ENCODE data around the gene CCDC88C. TPM values are rescaled to one million over a fixed set of nuclear protein-coding genes. Genes with fewer than 3 reads are reported as not detected.

Gene CCDC88C
- total RNA-seq, 1 donor from 2014 or later: 48.2 TPM

GRCh38 chr14:91348845-91349465, 68.7 kb downstream of the CCDC88C start:
- no peak overlapping the region for H3K4me3 Mint-ChIP-seq (ENCODE audit: unreplicated experiment)
- peak overlapping the region; percentile 38 for H3K27ac Mint-ChIP-seq (ENCODE audit: unreplicated experiment)
- peaks cover 34% of the 10 kb centered on the region for H3K4me1 Mint-ChIP-seq (ENCODE audit: unreplicated experiment)
- H3K36me3 Mint-ChIP-seq (ENCODE audit: low read depth, unreplicated experiment): peaks cover 2% of the 10 kb centered on the region
- no peak for DNase-seq (ENCODE audit: low spot score)
- H3K9me3 Mint-ChIP-seq (ENCODE audit: unreplicated experiment): no peaks in the 10 kb centered on the region
- TF ChIP-seq, protein P1, sequence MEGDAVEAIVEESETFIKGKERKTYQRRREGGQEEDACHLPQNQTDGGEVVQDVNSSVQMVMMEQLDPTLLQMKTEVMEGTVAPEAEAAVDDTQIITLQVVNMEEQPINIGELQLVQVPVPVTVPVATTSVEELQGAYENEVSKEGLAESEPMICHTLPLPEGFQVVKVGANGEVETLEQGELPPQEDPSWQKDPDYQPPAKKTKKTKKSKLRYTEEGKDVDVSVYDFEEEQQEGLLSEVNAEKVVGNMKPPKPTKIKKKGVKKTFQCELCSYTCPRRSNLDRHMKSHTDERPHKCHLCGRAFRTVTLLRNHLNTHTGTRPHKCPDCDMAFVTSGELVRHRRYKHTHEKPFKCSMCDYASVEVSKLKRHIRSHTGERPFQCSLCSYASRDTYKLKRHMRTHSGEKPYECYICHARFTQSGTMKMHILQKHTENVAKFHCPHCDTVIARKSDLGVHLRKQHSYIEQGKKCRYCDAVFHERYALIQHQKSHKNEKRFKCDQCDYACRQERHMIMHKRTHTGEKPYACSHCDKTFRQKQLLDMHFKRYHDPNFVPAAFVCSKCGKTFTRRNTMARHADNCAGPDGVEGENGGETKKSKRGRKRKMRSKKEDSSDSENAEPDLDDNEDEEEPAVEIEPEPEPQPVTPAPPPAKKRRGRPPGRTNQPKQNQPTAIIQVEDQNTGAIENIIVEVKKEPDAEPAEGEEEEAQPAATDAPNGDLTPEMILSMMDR (IDR thresholded peaks at IDR 0.05; ENCODE audit: unreplicated experiment): no peak
- H3K27me3 Mint-ChIP-seq (ENCODE audit: unreplicated experiment): peaks cover 5% of the 10 kb centered on the region

DNA sequence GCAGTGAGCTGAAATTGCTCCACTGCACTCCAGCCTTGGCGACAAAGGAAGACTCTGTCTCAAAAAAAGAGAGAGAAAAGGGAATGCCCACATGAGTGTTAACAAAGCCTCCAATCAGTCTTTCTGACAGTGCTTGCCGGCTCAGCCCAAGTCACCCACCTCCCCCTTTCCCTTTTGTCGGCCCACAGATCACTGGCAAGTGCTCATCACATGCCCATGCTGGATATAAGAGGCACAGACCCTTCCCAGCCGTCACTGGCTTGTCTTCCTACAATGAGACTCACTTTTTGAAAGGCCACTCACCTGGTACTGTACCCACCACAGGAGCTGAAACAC, 70.8 kb downstream of the CCDC88C start:
- Mint-ChIP-seq H3K36me3 (ENCODE audit: low read depth, unreplicated experiment) (no peaks in the 10 kb centered on the region), H3K27ac (ENCODE audit: unreplicated experiment) (no peak overlapping the region), H3K4me3 (ENCODE audit: unreplicated experiment) (no peak overlapping the region), H3K9me3 (ENCODE audit: unreplicated experiment) (no peaks in the 10 kb centered on the region), H3K4me1 (ENCODE audit: unreplicated experiment) (peaks cover 33% of the 10 kb centered on the region), H3K27me3 (ENCODE audit: unreplicated experiment) (peaks cover 1% of the 10 kb centered on the region)
- TF ChIP-seq, protein P1 (IDR thresholded peaks at IDR 0.05; ENCODE audit: unreplicated experiment): no peak
- DNase-seq (ENCODE audit: low spot score): no peak

DNA sequence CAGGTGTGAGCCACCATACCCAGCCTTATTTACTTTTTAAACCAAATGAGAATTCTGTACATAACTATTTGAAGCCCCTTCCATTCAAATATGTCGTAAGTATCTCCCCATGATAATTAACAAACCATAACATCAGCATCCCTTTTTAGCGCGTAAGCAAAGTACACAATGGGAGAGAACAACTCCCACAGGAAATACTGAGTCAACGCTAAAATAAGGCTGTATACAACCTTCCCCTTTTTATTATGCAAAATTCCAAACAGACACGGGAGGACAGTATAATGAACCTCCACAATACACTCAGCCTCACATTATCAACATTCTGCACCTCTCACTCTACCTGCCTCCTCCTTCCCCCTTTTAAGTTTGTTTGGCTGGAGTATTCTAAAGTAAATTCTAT, 73.5 kb downstream of the CCDC88C start:
- H3K36me3 Mint-ChIP-seq (ENCODE audit: low read depth, unreplicated experiment): peaks cover 12% of the 10 kb centered on the region
- no peaks in the 10 kb centered on the region for H3K9me3 Mint-ChIP-seq (ENCODE audit: unreplicated experiment)
- H3K4me1 Mint-ChIP-seq (ENCODE audit: unreplicated experiment): peaks cover 21% of the 10 kb centered on the region
- H3K27me3 Mint-ChIP-seq (ENCODE audit: unreplicated experiment): peaks cover 9% of the 10 kb centered on the region
- DNase-seq (ENCODE audit: low spot score): no peak
- H3K27ac Mint-ChIP-seq (ENCODE audit: unreplicated experiment): no peak overlapping the region
- no peak overlapping the region for H3K4me3 Mint-ChIP-seq (ENCODE audit: unreplicated experiment)
- TF ChIP-seq, protein P1 (IDR thresholded peaks at IDR 0.05; ENCODE audit: unreplicated experiment): no peak

- peaks cover 12% of the 10 kb centered on the region for H3K4me1 Mint-ChIP-seq (ENCODE audit: unreplicated experiment)
- TF ChIP-seq, protein P1 (IDR thresholded peaks at IDR 0.05; ENCODE audit: unreplicated experiment): no peak
- no peak overlapping the region for H3K4me3 Mint-ChIP-seq (ENCODE audit: unreplicated experiment)
- peaks cover 13% of the 10 kb centered on the region for H3K27me3 Mint-ChIP-seq (ENCODE audit: unreplicated experiment)
- H3K9me3 Mint-ChIP-seq (ENCODE audit: unreplicated experiment): no peaks in the 10 kb centered on the region
- H3K27ac Mint-ChIP-seq (ENCODE audit: unreplicated experiment): no peak overlapping the region
- peaks cover 15% of the 10 kb centered on the region for H3K36me3 Mint-ChIP-seq (ENCODE audit: low read depth, unreplicated experiment)
- no peak for DNase-seq (ENCODE audit: low spot score)
Observed at GRCh38 chr14:91343051-91343450, 74.6 kb downstream of the CCDC88C start.

DNA sequence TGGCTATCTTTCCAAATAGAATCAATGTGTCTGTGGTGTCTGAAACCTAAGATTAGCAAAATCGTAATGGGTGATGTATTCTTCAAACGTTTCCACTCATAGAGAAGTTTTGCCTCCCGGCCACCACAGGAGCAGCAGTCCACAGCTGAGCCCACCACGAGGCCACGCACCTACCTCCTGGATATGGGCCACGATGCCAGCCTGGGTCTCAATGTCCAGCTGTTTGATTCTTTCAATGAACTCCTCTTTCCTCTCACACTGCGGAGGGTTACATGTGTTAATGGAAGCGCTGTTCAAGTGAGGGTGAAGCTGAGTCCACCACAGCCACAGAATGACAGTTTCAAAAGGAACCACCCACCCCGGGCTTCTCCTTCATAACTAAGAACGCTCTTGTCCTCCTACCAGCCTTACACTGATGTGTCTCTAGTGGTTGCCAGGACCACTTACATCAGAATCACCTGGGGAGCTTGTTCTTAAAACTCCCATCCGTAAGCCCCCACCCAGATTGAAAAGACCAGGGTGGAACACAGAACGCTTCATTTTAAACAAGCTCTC, 75.3 kb downstream of the CCDC88C start:
- Mint-ChIP-seq H3K27me3 (ENCODE audit: unreplicated experiment) (peaks cover 14% of the 10 kb centered on the region), H3K4me1 (ENCODE audit: unreplicated experiment) (peaks cover 12% of the 10 kb centered on the region), H3K36me3 (ENCODE audit: low read depth, unreplicated experiment) (peaks cover 15% of the 10 kb centered on the region), H3K27ac (ENCODE audit: unreplicated experiment) (no peak overlapping the region), H3K4me3 (ENCODE audit: unreplicated experiment) (no peak overlapping the region), H3K9me3 (ENCODE audit: unreplicated experiment) (no peaks in the 10 kb centered on the region)
- TF ChIP-seq, protein P1 (IDR thresholded peaks at IDR 0.05; ENCODE audit: unreplicated experiment): no peak
- no peak for DNase-seq (ENCODE audit: low spot score)

Measured in endothelial cell (in vitro differentiated cells).